HCT116 (cell line): Measurements from ENCODE around the gene EGR4. TPM values are rescaled to one million over a fixed set of nuclear protein-coding genes. Genes with fewer than 3 reads are reported as not detected.
A peak's percentile ranks its signal among the peaks of the same experiment; 100 is the strongest.

Experiments
- ATAC-seq: fragments of 200-7000 bp; cut with Tn5 transposase; 2 replicates; pipeline ENCODE4 v1.9.1; 2020; ENCODE audit warnings: mild to moderate bottlenecking, moderate library complexity
- BruUV-seq: library from RNA; stranded (reverse); fragments of 400-500 nt; replicated peaks from 2 replicates; lab custom pipeline; 2021; lab: Mats Ljungman, UMichigan
- CTCF ChIA-PET: fragments of 300-600 bp; sonication (Branson Sonifier 250); formaldehyde crosslinking; loops from one replicate; lab custom pipeline; 2021; ENCODE audit warnings: antibody characterized with exemption; lab: Charles Lee
- POLR2A ChIA-PET: fragments of 300-600, 350-600 bp; sonication (Branson Sonifier 250); formaldehyde crosslinking; loops from one replicate; lab custom pipeline; 2021; ENCODE audit warnings: antibody characterized with exemption; lab: Charles Lee
- RAD21 ChIA-PET, 2 experiments: fragments of 300-600 bp; sonication (Branson Sonifier 250); formaldehyde crosslinking; loops; one replicate each; lab custom pipeline; 2023; ENCODE audit warnings: low total read pairs in 2 of 2; ENCODE audit not compliant: uncharacterized antibody in 2 of 2, unreplicated experiment in 2 of 2, low non-redundant PET in 1 of 2; lab: Charles Lee
- DNase-seq: peaks from one replicate; pipeline ENCODE4 v3.0.0-alpha.2; 2010; ENCODE audit warnings: low read depth, low spot score
- H2AFZ ChIP-seq: fragments of 200-600 bp; shearing (Covaris generic), sonication (generic); 2 replicates; pipeline ENCODE4 v1.6.1; 2017; ENCODE audit warnings: low read depth, mixed run types, mixed read lengths, antibody characterized with exemption, low read length; ENCODE audit not compliant: poor library complexity, severe bottlenecking
- H3K27ac ChIP-seq: 2 replicates; pipeline ENCODE4 v1.5.1; 2012; ENCODE audit warnings: low read depth, low read length
- H3K27me3 ChIP-seq: fragments of 200-600 bp; sonication (generic); 2 replicates; pipeline ENCODE4 v1.6.1; 2016; ENCODE audit warnings: mixed run types, low read length, mixed read lengths; ENCODE audit not compliant: insufficient read depth
- H3K36me3 ChIP-seq, 2 experiments: fragments of 200-500 bp in 1 of 2; fragments of 200-600 bp in 1 of 2; sonication (Bioruptor generic) in 1 of 2; sonication (generic) in 1 of 2; 2 replicates each; pipeline versions ENCODE4 v1.5.1 to v1.6.1; 2014 to 2016; ENCODE audit warnings: low read length in 2 of 2, inconsistent platforms in 1 of 2, mixed read lengths in 1 of 2, mixed run types in 1 of 2; ENCODE audit not compliant: insufficient read depth in 2 of 2, control insufficient read depth in 1 of 2
- H3K4me1 ChIP-seq, 2 experiments: fragments of 200-600 bp in 1 of 2; sonication (generic) in 1 of 2; 2 replicates each; pipeline versions ENCODE4 v1.5.1 to v1.6.1; 2012 to 2017; ENCODE audit warnings: low read length in 2 of 2, inconsistent platforms in 1 of 2, mild to moderate bottlenecking in 1 of 2, mixed read lengths in 1 of 2, mixed run types in 1 of 2, moderate library complexity in 1 of 2; ENCODE audit not compliant: insufficient read depth in 2 of 2, control insufficient read depth in 1 of 2
- H3K4me2 ChIP-seq: fragments of 200-600 bp; sonication (generic); 2 replicates; pipeline ENCODE4 v1.6.1; 2017; ENCODE audit warnings: mixed run types, low read length, mixed read lengths
- H3K4me3 ChIP-seq, 2 experiments: fragments of 200-600 bp in 1 of 2; sonication (generic) in 1 of 2; replicated peaks in 1 of 2; 2 replicates each; pipeline ENCODE4 v1.5.1; 2011 to 2016; ENCODE audit warnings: low read length in 2 of 2, control low read depth in 1 of 2, low read depth in 1 of 2, mild to moderate bottlenecking in 1 of 2, mixed read lengths in 1 of 2, mixed run types in 1 of 2
- H3K79me2 ChIP-seq: fragments of 200-600 bp; sonication (generic); 2 replicates; pipeline ENCODE4 v1.6.1; 2017; ENCODE audit warnings: mild to moderate bottlenecking, mixed run types, low read length, moderate library complexity, mixed read lengths; ENCODE audit not compliant: insufficient read depth
- H3K9ac ChIP-seq: fragments of 200-600 bp; sonication (generic); 2 replicates; pipeline ENCODE4 v1.6.1; 2016; ENCODE audit warnings: low read length, mixed read lengths
- H3K9me2 ChIP-seq: fragments of 200-600 bp; sonication (generic), shearing (Covaris generic); 2 replicates; pipeline ENCODE4 v1.6.1; 2017; ENCODE audit warnings: mixed run types, mild to moderate bottlenecking, moderate library complexity; ENCODE audit not compliant: insufficient read depth
- H3K9me3 ChIP-seq, 2 experiments: fragments of 200-500 bp in 1 of 2; fragments of 200-600 bp in 1 of 2; sonication (Bioruptor generic) in 1 of 2; sonication (generic) in 1 of 2; 2 replicates each; pipeline ENCODE4 v1.6.1; 2014 to 2017; ENCODE audit warnings: low read length in 2 of 2, mixed read lengths in 2 of 2, inconsistent platforms in 1 of 2, low read depth in 1 of 2, mild to moderate bottlenecking in 1 of 2, mixed run types in 1 of 2, moderate library complexity in 1 of 2; ENCODE audit not compliant: control insufficient read depth in 1 of 2, insufficient read depth in 1 of 2
- H4K20me1 ChIP-seq: fragments of 200-600 bp; sonication (generic), shearing (Covaris generic); 2 replicates; pipeline ENCODE4 v1.6.1; 2017; ENCODE audit warnings: mixed run types, mild to moderate bottlenecking, moderate library complexity; ENCODE audit not compliant: insufficient read depth
- CBX3 ChIP-seq: IDR thresholded peaks from 2 replicates; pipeline ENCODE4 v1.6.1; 2012; ENCODE audit warnings: low read depth
- RAD21 ChIP-seq: IDR thresholded peaks from 2 replicates; pipeline ENCODE4 v1.6.1; 2012; ENCODE audit warnings: low read depth, mild to moderate bottlenecking
- REST ChIP-seq: IDR thresholded peaks from 2 replicates; pipeline ENCODE4 v1.6.1; 2012; ENCODE audit warnings: low read depth
- SRF ChIP-seq: IDR thresholded peaks from 2 replicates; pipeline ENCODE4 v1.6.1; 2012; ENCODE audit warnings: low read depth
- TCF7L2 ChIP-seq: IDR thresholded peaks from 2 replicates; pipeline ENCODE4 v1.7.0; 2011; ENCODE audit warnings: borderline replicate concordance, inconsistent platforms; ENCODE audit not compliant: insufficient read depth, insufficient read length; ENCODE audit errors: extremely low read depth
- intact Hi-C: fragments of 100-400 bp; cut with micrococcal nuclease; formaldehyde crosslinking; loops from 2 replicates; pipeline ENCODE4 v1.10.0; 2022
- total RNA-seq: library from RNA; stranded (reverse); gene quantifications from one replicate; pipeline ENCODE4 v1.2.1, GENCODE V29; 2021; ENCODE audit not compliant: unreplicated experiment
- TF ChIP-seq, protein P1 (sequence below), 3 experiments: fragments of 200-600 bp in 1 of 3; sonication (generic) in 1 of 3; IDR thresholded peaks in 2 of 3; conservative IDR thresholded peaks in 1 of 3; 2 replicates each; pipeline ENCODE4 v1.5.1; 2012 to 2017; ENCODE audit warnings: low read depth in 2 of 3, low read length in 2 of 3, antibody characterized with exemption in 1 of 3, borderline replicate concordance in 1 of 3, control low read depth in 1 of 3, mild to moderate bottlenecking in 1 of 3, mixed read lengths in 1 of 3, mixed run types in 1 of 3, moderate library complexity in 1 of 3; ENCODE audit not compliant: insufficient read depth in 1 of 3

Gene EGR4
- total RNA-seq, 1 experiment from 2014 or later, result 0.37 TPM

GRCh38 chr2:73291093-73291460 lies 2.3 kb downstream of the EGR4 start:
- BruUV-seq, result no TSS peak
- POLR2A ChIA-PET, result no interaction called here
- Histone ChIP-seq H3K9me2 (no peaks in the 10 kb centered on the region), H3K4me3 (no peak overlapping the region), H3K4me1 (peaks cover 9 to 22% of the 10 kb centered on the region in 2 experiments; a peak in 3 of 4 replicates), H3K9ac (no peak overlapping the region), H3K27ac (no peak overlapping the region), H2AFZ (no peak overlapping the region), H3K79me2 (no peaks in the 10 kb centered on the region), H3K9me3 (no peaks in the 10 kb centered on the region), H3K4me2 (no peak overlapping the region), H3K36me3 (no peaks in the 10 kb centered on the region), H4K20me1 (no peaks in the 10 kb centered on the region), H3K27me3 (peaks cover 11% of the 10 kb centered on the region; the same call in 1 of the 2 replicates)
- CTCF ChIA-PET, result interaction anchor here (3.4 kb wide), 1 partner anchor 69 kb away, joined by 13 read pairs; no protein-coding TSS in a partner anchor
- RAD21 ChIA-PET, result no interaction called here
- intact Hi-C loops, result no loop called here
- TF ChIP-seq CBX3 (no peak), REST (peak; percentile 59; the same call in 1 of the 2 replicates)
- DNase-seq, result no peak
- ATAC-seq, result no peak

GRCh38 chr2:73290049-73290839 lies 3.1 kb downstream of the EGR4 start:
- H4K20me1 ChIP-seq, result no peaks in the 10 kb centered on the region
- no TSS peak for BruUV-seq
- CTCF ChIA-PET, result interaction anchor here (0.6 to 3.4 kb wide), 11 partner anchors 13 to 113 kb away, joined by 3 to 13 read pairs (median 3); partner anchors contain the start of genes ALMS1 and PRADC1

More at GRCh38 chr2:73290049-73290839, 3.1 kb downstream of the EGR4 start:
- Histone ChIP-seq H3K27me3 (peaks cover 3% of the 10 kb centered on the region; the same call in 1 of the 2 replicates), H3K79me2 (no peaks in the 10 kb centered on the region), H3K4me3 (no peak overlapping the region), H3K4me1 (peaks cover 7 to 21% of the 10 kb centered on the region in 2 experiments), H3K9me2 (no peaks in the 10 kb centered on the region), H3K9me3 (no peaks in the 10 kb centered on the region), H3K36me3 (no peaks in the 10 kb centered on the region), H3K9ac (no peak overlapping the region), H3K27ac (no peak overlapping the region), H3K4me2 (no peak overlapping the region), H2AFZ (no peak overlapping the region)
- RAD21 ChIA-PET, result no interaction called here
- DNase-seq, result no peak
- TF ChIP-seq REST (no peak), RAD21 (peak; percentile 62), TCF7L2 (peak; percentile 38), SRF (peak; percentile 14; the same call in 1 of the 2 replicates)
- TF ChIP-seq, protein P1, sequence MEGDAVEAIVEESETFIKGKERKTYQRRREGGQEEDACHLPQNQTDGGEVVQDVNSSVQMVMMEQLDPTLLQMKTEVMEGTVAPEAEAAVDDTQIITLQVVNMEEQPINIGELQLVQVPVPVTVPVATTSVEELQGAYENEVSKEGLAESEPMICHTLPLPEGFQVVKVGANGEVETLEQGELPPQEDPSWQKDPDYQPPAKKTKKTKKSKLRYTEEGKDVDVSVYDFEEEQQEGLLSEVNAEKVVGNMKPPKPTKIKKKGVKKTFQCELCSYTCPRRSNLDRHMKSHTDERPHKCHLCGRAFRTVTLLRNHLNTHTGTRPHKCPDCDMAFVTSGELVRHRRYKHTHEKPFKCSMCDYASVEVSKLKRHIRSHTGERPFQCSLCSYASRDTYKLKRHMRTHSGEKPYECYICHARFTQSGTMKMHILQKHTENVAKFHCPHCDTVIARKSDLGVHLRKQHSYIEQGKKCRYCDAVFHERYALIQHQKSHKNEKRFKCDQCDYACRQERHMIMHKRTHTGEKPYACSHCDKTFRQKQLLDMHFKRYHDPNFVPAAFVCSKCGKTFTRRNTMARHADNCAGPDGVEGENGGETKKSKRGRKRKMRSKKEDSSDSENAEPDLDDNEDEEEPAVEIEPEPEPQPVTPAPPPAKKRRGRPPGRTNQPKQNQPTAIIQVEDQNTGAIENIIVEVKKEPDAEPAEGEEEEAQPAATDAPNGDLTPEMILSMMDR (IDR thresholded peaks at IDR 0.05 in 2 of 3, conservative IDR thresholded peaks at IDR 0.05 in 1 of 3; ENCODE audit: borderline replicate concordance in 1 of 3, insufficient read depth in 1 of 3, low read depth in 2 of 3, low read length in 2 of 3), result peak; percentile 60 to 91 (median 86)
- POLR2A ChIA-PET, result interaction anchor here (1.2 kb wide), 1 partner anchor 21 kb away, joined by 8 read pairs; no protein-coding TSS in a partner anchor
- peak; percentile 64 for ATAC-seq
- intact Hi-C loops, result no loop called here
